HepG2 (cell line): ENCODE results near the gene GRIK4. TPM values are rescaled to one million over a fixed set of nuclear protein-coding genes. Genes with fewer than 3 reads are reported as not detected.

ENCODE experiments used
- ATAC-seq: fragments of 200-7000 bp; cut with Tn5 transposase; 3 replicates; pipeline ENCODE4 v1.9.1; 2020; ENCODE audit warnings: mild to moderate bottlenecking, moderate library complexity
- BruUV-seq: library from RNA; stranded (reverse); fragments of 400-500 nt; replicated peaks from 2 replicates; lab custom pipeline; 2021; lab: Mats Ljungman, UMichigan
- CTCF ChIA-PET: fragments of 300-600 bp; formaldehyde crosslinking; extraction: SDS; loops from one replicate; lab custom pipeline; 2021; ENCODE audit warnings: low total read pairs, inconsistent platforms, low intra/inter-chr PET ratio; lab: Yijun Ruan, JAX
- POLR2A ChIA-PET: fragments of 350-600 bp; sonication (Branson Sonifier 250); formaldehyde crosslinking; loops from one replicate; lab custom pipeline; 2020; ENCODE audit warnings: antibody characterized with exemption, inconsistent platforms; lab: Yijun Ruan, JAX
- DNase-seq: peaks from one replicate; pipeline ENCODE4 v3.0.0-alpha.2; 2015; ENCODE audit warnings: low spot score
- FAIRE-seq: peaks from 3 replicates; lab custom pipeline; 2011; peaks lifted over from hg19 to GRCh38; lab: Jason Lieb, UNC
- H2AFZ ChIP-seq: one replicate; pipeline ENCODE4 v1.6.1; 2011; ENCODE audit warnings: low read length, inconsistent platforms
- H3K27ac ChIP-seq: fragments of 300-600 bp; 3 replicates; pipeline ENCODE4 v1.8.0; 2011; ENCODE audit warnings: mixed run types, mild to moderate bottlenecking, mixed read lengths, low read length, inconsistent platforms; ENCODE audit not compliant: insufficient read depth; ENCODE audit errors: extremely low read length
- H3K27me3 ChIP-seq, 2 experiments: fragments of 200-600 bp in 1 of 2; 2 replicates in 1 of 2; 3 replicates in 1 of 2; pipeline versions ENCODE4 v1.6.0 to v1.8.0; 2011; ENCODE audit warnings: low read length in 2 of 2, mild to moderate bottlenecking in 2 of 2, moderate library complexity in 2 of 2, inconsistent platforms in 1 of 2; ENCODE audit not compliant: insufficient read depth in 2 of 2, control insufficient read depth in 1 of 2
- H3K36me3 ChIP-seq, 2 experiments: fragments of 200-600 bp in 1 of 2; replicated peaks in 1 of 2; 2 replicates in 1 of 2; 3 replicates in 1 of 2; pipeline versions ENCODE4 v1.5.1 to v1.8.0; 2011; ENCODE audit warnings: low read length in 2 of 2, inconsistent platforms in 1 of 2; ENCODE audit not compliant: insufficient read depth in 2 of 2, control insufficient read depth in 1 of 2
- H3K4me1 ChIP-seq: 2 replicates; pipeline ENCODE4 v1.5.1; 2012; ENCODE audit warnings: low read length, inconsistent platforms; ENCODE audit not compliant: insufficient read depth
- H3K4me2 ChIP-seq: 2 replicates; pipeline ENCODE4 v1.6.0; 2011; ENCODE audit warnings: low read depth, low read length, inconsistent platforms
- H3K4me3 ChIP-seq, 3 experiments: fragments of 200-600 bp in 1 of 3; sonication (generic), shearing (Covaris generic) in 1 of 3; replicated peaks in 1 of 3; 2 replicates each; pipeline ENCODE4 v1.5.1; 2011 to 2016; ENCODE audit warnings: low read length in 3 of 3, inconsistent platforms in 2 of 3, low read depth in 2 of 3, mild to moderate bottlenecking in 2 of 3, control low read depth in 1 of 3, mixed read lengths in 1 of 3; ENCODE audit not compliant: insufficient read depth in 1 of 3
- H3K79me2 ChIP-seq: one replicate; pipeline ENCODE4 v1.6.1; 2011; ENCODE audit warnings: low read length, inconsistent platforms; ENCODE audit not compliant: insufficient read depth
- H3K9ac ChIP-seq: 2 replicates; pipeline ENCODE4 v1.6.0; 2011; ENCODE audit warnings: mild to moderate bottlenecking, low read depth, low read length, inconsistent platforms; ENCODE audit not compliant: insufficient read depth
- H3K9me3 ChIP-seq: 2 replicates; pipeline ENCODE4 v1.5.1; 2012; ENCODE audit warnings: mild to moderate bottlenecking, low read length
- H4K20me1 ChIP-seq: 2 replicates; pipeline ENCODE4 v1.6.0; 2011; ENCODE audit warnings: inconsistent platforms, mild to moderate bottlenecking, low read length, moderate library complexity; ENCODE audit not compliant: insufficient read depth
- BCLAF1 ChIP-seq: fragments of 450-650 bp; IDR thresholded peaks from 2 replicates; pipeline ENCODE4 v1.6.1; 2017; ENCODE audit warnings: mild to moderate bottlenecking
- BRF2 ChIP-seq: sonication (generic); formaldehyde crosslinking; IDR thresholded peaks from 2 replicates; pipeline ENCODE4 v1.8.1; 2022; ENCODE audit warnings: mild to moderate bottlenecking, missing genetic modification reagents
- ERF ChIP-seq: IDR thresholded peaks from 2 replicates; pipeline ENCODE4 v1.6.1; 2018; ENCODE audit warnings: missing biosample characterization, missing genetic modification reagents
- IRF9 ChIP-seq: sonication (generic); formaldehyde crosslinking; IDR thresholded peaks from 2 replicates; pipeline ENCODE4 v1.8.0; 2022; ENCODE audit warnings: missing genetic modification reagents, mild to moderate bottlenecking, borderline replicate concordance
- ISL2 ChIP-seq: sonication (generic); formaldehyde crosslinking; IDR thresholded peaks from 2 replicates; pipeline ENCODE4 v1.5.0; 2020; ENCODE audit warnings: missing genetic modification reagents
- KDM2A ChIP-seq: sonication (generic); formaldehyde crosslinking; IDR thresholded peaks from 2 replicates; pipeline ENCODE4 v1.4.0; 2020; ENCODE audit warnings: low read depth, missing genetic modification reagents, borderline replicate concordance
- RARG ChIP-seq: sonication (generic); formaldehyde crosslinking; IDR thresholded peaks from 2 replicates; pipeline ENCODE4 v1.4.0; 2020; ENCODE audit warnings: low read depth, mild to moderate bottlenecking, missing genetic modification reagents
- THYN1 ChIP-seq: sonication (generic); formaldehyde crosslinking; IDR thresholded peaks from 2 replicates; pipeline ENCODE4 v1.8.1; 2023; ENCODE audit warnings: low read depth, mild to moderate bottlenecking, moderate library complexity, missing genetic modification reagents, borderline replicate concordance
- TSC22D2 ChIP-seq: sonication (generic); formaldehyde crosslinking; IDR thresholded peaks from 2 replicates; pipeline ENCODE4 v1.5.1; 2020; ENCODE audit warnings: missing genetic modification reagents, mild to moderate bottlenecking, borderline replicate concordance
- U2AF1 ChIP-seq: fragments of 200-400 bp; formaldehyde crosslinking; optimal IDR thresholded peaks from 2 replicates; pipeline ENCODE3; 2017; ENCODE audit warnings: mild to moderate bottlenecking, low read depth, low read length
- ZBTB20 ChIP-seq: sonication (generic); formaldehyde crosslinking; IDR thresholded peaks from 2 replicates; pipeline ENCODE4 v1.8.1; 2023; ENCODE audit warnings: missing genetic modification reagents, low read depth, mild to moderate bottlenecking, borderline replicate concordance
- ZNF20 ChIP-seq: sonication (generic); formaldehyde crosslinking; IDR thresholded peaks from 2 replicates; pipeline ENCODE4 v1.4.0; 2020; ENCODE audit warnings: mild to moderate bottlenecking, moderate library complexity, missing genetic modification reagents
- ZNF280B ChIP-seq: sonication (generic); formaldehyde crosslinking; IDR thresholded peaks from 2 replicates; pipeline ENCODE4 v1.5.0; 2020; ENCODE audit warnings: missing genetic modification reagents, mild to moderate bottlenecking, borderline replicate concordance
- ZNF644 ChIP-seq: IDR thresholded peaks from 2 replicates; pipeline ENCODE4 v1.6.1; 2016; ENCODE audit warnings: low read depth
- ZNF713 ChIP-seq: sonication (generic); formaldehyde crosslinking; IDR thresholded peaks from 2 replicates; pipeline ENCODE4 v1.4.0; 2020; ENCODE audit warnings: mild to moderate bottlenecking, missing genetic modification reagents
- ZNF761 ChIP-seq: sonication (generic); formaldehyde crosslinking; conservative IDR thresholded peaks from 2 replicates; pipeline ENCODE4 v1.4.0; 2020; ENCODE audit warnings: mild to moderate bottlenecking, missing genetic modification reagents
- WGBS: methylation state at CpG from one replicate; pipeline ENCODE4 v1.1.6; 2017; ENCODE audit warnings: low lambda C conversion rate; 5-methylcytosine and 5-hydroxymethylcytosine counted together
- in situ Hi-C: cut with HindIII; loops from 2 replicates; pipeline ENCODE4 v1.10.0; 2017; ENCODE audit warnings: low pct_unique_long_range_greater_than_20kb; ENCODE audit not compliant: extremely low pct_ligation_motif_present
- intact Hi-C: fragments of 100-400 bp; cut with micrococcal nuclease; formaldehyde crosslinking; loops from one replicate; pipeline ENCODE4 v1.10.0; 2022; ENCODE audit not compliant: unreplicated experiment
- polyA plus RNA-seq, 8 experiments: library from polyadenylated mRNA; depleted of rRNA in 3 of 8; stranded (reverse) in 7 of 8; unstranded in 1 of 8; fragments of >200 nt; fragmentation: Illumina TruSeq in 4 of 8; extraction: Trizol in 4 of 8; gene quantifications; 2 replicates each; pipeline versions ENCODE4 v1.2.1 to v1.2.3, GENCODE V29; 2011 to 2016; ENCODE audit warnings: low read depth in 4 of 8, missing spikeins in 1 of 8, mixed read lengths in 1 of 8; ENCODE audit not compliant: insufficient read depth in 1 of 8
- total RNA-seq, 5 experiments: library from RNA; depleted of rRNA; stranded (reverse); fragments of >200 nt; fragmentation: Illumina TruSeq; extraction: Trizol; gene quantifications; 2 replicates each; pipeline ENCODE4 v1.2.3, GENCODE V29; 2016; ENCODE audit warnings: low read depth in 1 of 5
- TF ChIP-seq, protein P1 (sequence below): IDR thresholded peaks from 2 replicates; pipeline ENCODE4 v1.6.1; 2016; ENCODE audit warnings: low read depth, borderline replicate concordance

Gene GRIK4
- total and polyA plus RNA-seq, 2 of the 13 experiments (the other 11 are each of a cell fraction or from before 2014, with no cell fraction given), result 0.04 to 0.07 TPM

- intact Hi-C loops, result no loop called here
- H3K27ac ChIP-seq, result peak overlapping the region; percentile 42
- peak; percentile 63 for DNase-seq
- no peak for FAIRE-seq
- BruUV-seq, result no TSS peak
- in situ Hi-C loops, result no loop called here
- no peak overlapping the region for H3K9ac ChIP-seq
- no peaks in the 10 kb centered on the region for H3K79me2 ChIP-seq
- no peaks in the 10 kb centered on the region for H4K20me1 ChIP-seq
- H3K4me3 ChIP-seq, result peak overlapping the region in 2 of 3 experiments; percentile 14 to 44; a peak in 2 of 6 replicates
- CTCF ChIA-PET, result no interaction called here
- ATAC-seq, result peak; percentile 44
- POLR2A ChIA-PET, result no interaction called here
- H2AFZ ChIP-seq, result no peak overlapping the region
- H3K9me3 ChIP-seq, result no peaks in the 10 kb centered on the region
- peaks cover 28% of the 10 kb centered on the region for H3K4me1 ChIP-seq
- peaks cover 0 to 16% of the 10 kb centered on the region in 2 experiments; a peak in 3 of 5 replicates for H3K27me3 ChIP-seq
- WGBS, result under 1% methylated on average over 5 of the region's 5 CpGs
- peak overlapping the region; percentile 69 for H3K4me2 ChIP-seq
- no peaks in the 10 kb centered on the region for H3K36me3 ChIP-seq
- no peak for TF ChIP-seq ZNF713 (CRISPR knock-in tag)
- no peak for TF ChIP-seq KDM2A (CRISPR knock-in tag)
- TF ChIP-seq RARG (CRISPR knock-in tag), result no peak
- no peak for TF ChIP-seq TSC22D2
- TF ChIP-seq THYN1 (CRISPR knock-in tag), result no peak
- TF ChIP-seq, protein P1, sequence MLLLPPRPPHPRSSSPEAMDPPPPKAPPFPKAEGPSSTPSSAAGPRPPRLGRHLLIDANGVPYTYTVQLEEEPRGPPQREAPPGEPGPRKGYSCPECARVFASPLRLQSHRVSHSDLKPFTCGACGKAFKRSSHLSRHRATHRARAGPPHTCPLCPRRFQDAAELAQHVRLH (CRISPR knock-in tag), result 0 out of 2 replicates have a peak, but pooled peaks have one; percentile 34
- no peak for TF ChIP-seq BCLAF1
- 0 out of 2 replicates have a peak, but pooled peaks have one; percentile 38 for TF ChIP-seq ZNF644 (CRISPR knock-in tag)
- TF ChIP-seq ZBTB20 (CRISPR knock-in tag), result no peak
- TF ChIP-seq ISL2 (CRISPR knock-in tag), result no peak
- no peak for TF ChIP-seq ERF (CRISPR knock-in tag)
- TF ChIP-seq ZNF761, result no peak
- no peak for TF ChIP-seq BRF2
- TF ChIP-seq IRF9 (CRISPR knock-in tag), result no peak
- TF ChIP-seq ZNF280B (CRISPR knock-in tag), result no peak
- no peak for TF ChIP-seq ZNF20 (CRISPR knock-in tag)
- TF ChIP-seq U2AF1, result no peak
Observed at GRCh38 chr11:120532832-120533196, 21.3 kb downstream of the GRIK4 start.
